Measurements from ENCODE around the gene MYOG.

Gene MYOG

DNA sequence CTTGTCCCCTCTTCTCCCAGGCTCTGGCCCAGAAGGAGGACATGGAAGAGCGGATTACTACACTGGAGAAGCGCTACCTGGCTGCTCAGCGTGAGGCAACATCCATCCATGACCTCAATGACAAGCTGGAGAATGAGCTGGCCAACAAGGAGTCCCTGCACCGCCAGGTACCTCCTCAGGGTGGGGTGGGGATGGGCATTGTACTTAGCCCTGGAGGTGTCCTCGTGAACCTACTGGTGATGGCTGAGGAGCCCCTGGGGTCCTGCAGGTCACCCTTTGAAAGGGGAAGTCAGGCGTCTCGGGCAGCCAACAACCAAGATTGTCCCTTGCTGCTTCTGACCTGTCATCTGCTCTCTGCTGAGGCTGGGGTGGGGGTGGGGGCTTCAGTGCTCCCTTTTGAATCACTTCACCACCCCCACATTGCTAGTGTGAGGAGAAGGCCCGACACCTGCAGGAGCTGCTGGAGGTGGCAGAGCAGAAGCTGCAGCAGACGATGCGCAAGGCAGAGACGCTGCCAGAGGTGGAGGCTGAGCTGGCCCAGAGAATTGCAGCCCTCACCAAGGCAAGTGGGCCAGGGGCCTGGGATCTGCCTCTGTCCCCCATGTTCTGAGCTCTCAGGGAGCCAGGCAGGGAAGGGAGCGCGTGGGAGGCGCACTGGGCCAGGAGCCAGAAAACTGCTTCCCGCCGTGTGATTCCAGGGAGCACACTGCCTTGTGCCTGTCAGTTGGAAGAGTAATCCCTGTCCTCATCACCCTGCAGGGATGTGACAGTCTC lies 39.8 kb downstream of the MYOG start:
- DNase-seq = no peak

- no peak for DNase-seq
These were observed 40.5 kb downstream of the MYOG start for GRCh38 chr1:203045336-203045735.

DNA sequence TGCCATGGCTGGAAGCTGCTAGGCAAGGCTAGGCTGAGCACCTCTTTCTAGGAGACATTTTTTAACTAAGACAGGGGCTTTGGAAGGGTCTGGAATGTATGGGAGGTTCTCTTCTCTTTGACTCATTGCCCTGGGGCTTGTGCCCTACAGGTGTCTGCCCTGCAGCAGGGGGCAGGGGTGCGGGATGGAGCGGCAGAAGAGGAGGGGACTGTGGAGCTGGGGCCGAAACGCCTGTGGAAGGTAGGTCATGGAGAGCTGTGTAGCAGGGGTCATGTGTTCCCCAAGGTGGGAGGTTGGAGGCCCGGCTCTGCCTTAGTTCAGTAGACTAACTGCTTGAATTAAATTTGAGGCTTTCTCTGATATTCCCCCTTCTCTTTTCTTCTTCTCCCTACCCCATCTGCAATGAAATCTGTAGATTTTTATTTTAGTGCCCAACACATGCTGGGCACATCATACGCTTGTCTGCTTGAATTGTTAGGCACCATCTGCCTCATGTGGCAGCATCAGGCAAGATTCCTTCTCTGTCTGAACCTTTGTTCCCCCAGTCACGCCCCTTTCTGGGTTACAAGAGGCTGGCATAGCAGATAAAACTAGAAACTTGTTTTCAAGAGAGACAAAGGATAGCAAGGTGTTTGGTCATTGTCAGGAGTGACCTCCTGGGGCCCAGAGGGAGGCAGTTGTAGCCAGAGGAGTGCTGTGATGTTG lies 41.1 kb downstream of the MYOG start:
- no peak for DNase-seq

- no peak for DNase-seq
These were observed 41.8 kb downstream of the MYOG start for GRCh38 chr1:203043830-203044545.

- no peak for DNase-seq
These were observed 44.4 kb downstream of the MYOG start for GRCh38 chr1:203041351-203041932.

GRCh38 chr1:203040513-203041275 lies 45.1 kb downstream of the MYOG start:
- no peak for DNase-seq

GRCh38 chr1:203039609-203040512 lies 46.0 kb downstream of the MYOG start:
- no peak for DNase-seq

GRCh38 chr1:203038891-203039608 lies 46.8 kb downstream of the MYOG start:
- DNase-seq = no peak

- DNase-seq = no peak
These were observed 47.5 kb downstream of the MYOG start for GRCh38 chr1:203038217-203038741.

DNA sequence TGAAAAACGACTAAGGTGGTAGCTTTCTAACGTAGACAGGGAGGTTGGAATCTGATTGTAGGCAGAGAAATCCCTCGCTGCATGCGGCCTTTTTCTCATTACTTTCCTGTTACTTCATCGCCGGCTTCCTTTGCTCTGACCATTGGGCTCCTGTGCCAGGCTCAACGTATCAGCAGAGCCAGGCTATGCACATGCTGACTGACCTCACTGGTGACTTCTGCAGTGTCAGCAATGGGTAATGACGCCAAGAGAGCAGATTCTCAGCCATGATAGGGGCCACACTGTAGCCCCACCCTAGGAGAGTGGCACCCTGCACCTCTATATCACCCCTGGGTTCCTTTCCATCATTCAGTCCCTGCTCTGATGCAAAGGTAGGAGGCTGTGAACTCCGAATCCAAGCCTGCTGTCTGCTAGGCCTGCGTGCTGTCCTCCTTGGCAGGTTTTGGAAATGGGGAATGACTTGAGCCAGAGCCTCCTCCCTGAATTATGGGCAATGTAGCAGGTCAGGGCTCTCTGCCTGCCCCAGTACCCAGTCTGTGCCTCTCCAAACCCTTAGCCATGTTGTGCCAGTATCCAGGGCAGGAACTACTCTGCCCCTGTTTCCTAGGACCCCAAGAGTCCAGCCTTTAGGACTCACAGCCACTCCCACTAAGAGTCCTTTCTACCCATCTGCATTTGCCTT lies 48.2 kb downstream of the MYOG start:
- DNase-seq = no peak

GRCh38 chr1:203036537-203036936 lies 49.3 kb downstream of the MYOG start:
- DNase-seq = no peak

- no peak for DNase-seq
These were observed 49.7 kb downstream of the MYOG start for GRCh38 chr1:203036135-203036534.

DNA sequence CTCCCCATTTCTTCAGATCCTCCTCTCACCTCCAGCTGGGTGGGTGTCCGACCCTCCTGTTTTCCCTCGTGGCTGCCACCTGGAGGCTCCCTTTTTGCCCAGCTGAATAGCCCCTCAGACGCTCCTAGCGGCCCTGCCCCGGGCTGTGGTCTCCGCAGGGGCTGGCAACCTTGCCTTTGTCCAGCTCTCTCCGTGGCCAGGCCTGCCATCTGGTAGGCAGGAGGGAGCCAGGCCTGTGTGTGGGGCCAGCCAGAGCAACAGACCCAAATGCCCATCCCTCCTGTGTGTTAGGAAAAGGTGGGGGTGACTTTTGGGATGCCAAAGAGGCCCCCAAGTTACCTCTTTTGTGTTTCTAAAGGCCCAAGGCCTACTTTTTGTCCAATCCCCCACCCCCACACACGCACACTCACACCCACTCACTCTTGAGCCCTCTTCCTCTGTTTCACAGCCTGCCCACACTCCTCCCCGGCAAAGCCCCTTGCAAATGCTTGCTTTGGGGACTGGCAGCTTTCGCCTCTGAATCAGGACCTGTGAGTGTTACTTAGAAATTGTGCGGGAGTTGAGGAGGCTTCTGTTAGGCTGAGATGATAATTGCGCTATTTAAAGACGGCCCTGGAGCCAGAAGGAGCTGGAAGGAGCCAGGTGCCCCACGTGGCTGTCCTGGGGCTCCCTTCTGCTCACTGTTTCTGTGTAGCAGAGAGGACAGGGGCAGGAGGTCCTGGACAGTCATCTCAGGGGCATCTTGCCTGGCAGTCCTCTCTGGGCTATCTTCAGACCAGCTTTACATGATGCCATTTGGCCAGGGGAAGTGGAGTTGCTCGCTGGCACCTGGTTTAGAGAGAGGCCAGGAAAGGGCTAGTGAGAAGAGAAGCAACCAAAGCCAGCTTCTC lies 50.5 kb downstream of the MYOG start:
- no peak for DNase-seq

- no peak for DNase-seq
These were observed 51.2 kb downstream of the MYOG start for GRCh38 chr1:203034422-203035110.

DNA sequence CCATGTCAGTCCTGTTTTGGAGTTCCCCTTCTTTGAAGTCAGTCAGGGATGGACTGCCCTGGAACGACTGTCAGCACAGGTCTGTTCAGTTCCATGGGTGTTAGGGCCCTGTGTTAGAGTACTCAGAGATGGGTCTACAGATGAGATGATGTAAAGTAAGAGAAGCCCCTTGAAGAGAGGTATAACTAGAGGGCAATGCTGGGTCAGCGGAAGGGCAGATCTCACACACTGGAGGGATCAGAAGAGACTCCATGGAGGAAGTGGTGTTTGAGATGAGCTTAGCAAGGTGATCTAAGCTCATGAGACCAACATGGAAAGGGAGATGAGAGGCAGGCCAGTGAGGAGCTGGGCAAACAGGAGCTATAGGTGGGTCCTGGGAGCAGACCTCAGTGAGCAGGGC lies 51.9 kb downstream of the MYOG start:
- DNase-seq = no peak

DNA sequence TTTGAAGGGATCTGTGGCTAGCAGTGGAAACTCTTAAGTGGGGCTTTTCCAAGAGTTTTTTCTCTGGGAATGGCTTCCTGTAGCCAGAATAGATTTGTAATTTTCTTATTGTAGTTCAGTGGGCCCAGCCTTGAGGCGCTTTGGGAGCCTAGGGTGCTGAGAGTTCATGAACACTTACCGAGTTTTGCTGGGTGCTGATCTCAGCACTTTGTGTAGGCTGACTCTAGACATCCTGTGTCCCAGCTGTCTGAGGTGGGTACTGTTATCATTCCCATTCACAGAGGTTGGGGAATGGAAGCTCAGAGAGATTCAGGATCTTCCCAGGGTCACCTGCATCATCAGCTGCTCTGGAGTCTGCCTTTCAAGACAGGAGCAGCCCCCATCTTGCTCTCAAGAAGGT lies 52.5 kb downstream of the MYOG start:
- DNase-seq = no peak

All from effector CD8-positive, alpha-beta T cell (primary cell).